NB4 (cell line): ENCODE results near the gene TBX10.
"Not testable (repeated sequence)": the region's sequence is repeated elsewhere in the genome, so short reads cannot be mapped to it uniquely, and the experiment has no call there.

Source experiments
- DNase-seq: peaks from one replicate; pipeline ENCODE4 v3.0.0; 2010; ENCODE audit warnings: low read depth
- H3K4me3 ChIP-seq: one replicate; pipeline ENCODE4 v1.5.1; 2011; ENCODE audit warnings: mild to moderate bottlenecking, low read depth, low read length, moderate library complexity
- CTCF ChIP-seq: IDR thresholded peaks from one replicate; pipeline ENCODE4 v1.5.1; 2012; ENCODE audit warnings: low read depth, low read length
- MAX ChIP-seq: IDR thresholded peaks from 2 replicates; pipeline ENCODE4 v1.6.1; 2011; ENCODE audit warnings: low read depth, low read length
- MYC ChIP-seq: IDR thresholded peaks from 2 replicates; pipeline ENCODE4 v1.6.1; 2011; ENCODE audit warnings: low read depth, low read length
- POLR2A ChIP-seq: IDR thresholded peaks from 2 replicates; pipeline ENCODE4 v1.6.1; 2011; ENCODE audit warnings: mild to moderate bottlenecking; ENCODE audit not compliant: insufficient read length; ENCODE audit errors: extremely low read depth

Gene TBX10

GRCh38 chr11:67662142-67662834 is 22.7 kb upstream of the TBX10 start:
- no peak for DNase-seq
- TF ChIP-seq MYC: no peak
- no peak for TF ChIP-seq MAX
- TF ChIP-seq POLR2A: no peak
- no peak for TF ChIP-seq CTCF
- H3K4me3 ChIP-seq: no peak overlapping the region

- not testable (repeated sequence) for DNase-seq, H3K4me3 ChIP-seq
Measured at GRCh38 chr11:67660752-67661151, 21.2 kb upstream of the TBX10 start.

GRCh38 chr11:67659651-67660165 is 20.1 kb upstream of the TBX10 start:
- not testable (repeated sequence) for DNase-seq, H3K4me3 ChIP-seq

GRCh38 chr11:67657300-67657699 is 17.7 kb upstream of the TBX10 start:
- DNase-seq: no peak
- H3K4me3 ChIP-seq: no peak overlapping the region
- TF ChIP-seq POLR2A: no peak
- TF ChIP-seq MYC: no peak
- TF ChIP-seq MAX: no peak
- no peak for TF ChIP-seq CTCF

GRCh38 chr11:67656278-67656922 is 16.8 kb upstream of the TBX10 start:
- H3K4me3 ChIP-seq: no peak overlapping the region
- DNase-seq: peak; percentile 79
- TF ChIP-seq CTCF: no peak
- TF ChIP-seq MYC: no peak
- no peak for TF ChIP-seq POLR2A
- no peak for TF ChIP-seq MAX

GRCh38 chr11:67654225-67654624 is 14.7 kb upstream of the TBX10 start:
- TF ChIP-seq POLR2A: no peak
- no peak for TF ChIP-seq MYC
- no peak for TF ChIP-seq CTCF
- TF ChIP-seq MAX: no peak

More at GRCh38 chr11:67654225-67654624, 14.7 kb upstream of the TBX10 start:
- DNase-seq: no peak
- no peak overlapping the region for H3K4me3 ChIP-seq
